Kidney (tissue), 14 donors: ENCODE data around the gene MAT2A. TPM values are rescaled to one million over a fixed set of nuclear protein-coding genes. Genes with fewer than 3 reads are reported as not detected.
"Not testable (repeated sequence)": the region's sequence is repeated elsewhere in the genome, so short reads cannot be mapped to it uniquely, and the experiment has no call there.

Source experiments
- DNase-seq, 5 donors: peaks; one replicate each; pipeline ENCODE4 v3.0.0-alpha.2; 2013 to 2020
- FAIRE-seq: peaks from 2 replicates; lab custom pipeline; 2012; peaks lifted over from hg19 to GRCh38; lab: Jason Lieb, UNC
- H3K27ac ChIP-seq, 2 donors: one replicate each; pipeline ENCODE4 v1.7.0; 2013; ENCODE audit warnings: low read depth in 2 of 2, low read length in 2 of 2, inconsistent platforms in 1 of 2
- H3K27me3 ChIP-seq: one replicate; pipeline ENCODE4 v1.7.1; 2013; ENCODE audit warnings: low read length, inconsistent platforms; ENCODE audit not compliant: control insufficient read depth, insufficient read depth
- H3K36me3 ChIP-seq, 3 donors: one replicate each; pipeline versions ENCODE4 v1.7.0 to v1.7.1; 2013; ENCODE audit warnings: low read length in 3 of 3, control low read depth in 1 of 3, inconsistent platforms in 1 of 3; ENCODE audit not compliant: insufficient read depth in 3 of 3, control insufficient read depth in 2 of 3
- H3K4me1 ChIP-seq, 3 donors: one replicate each; pipeline versions ENCODE4 v1.7.0 to v1.7.1; 2013; ENCODE audit warnings: low read length in 3 of 3, inconsistent platforms in 1 of 3, low read depth in 1 of 3; ENCODE audit not compliant: control insufficient read depth in 2 of 3, insufficient read depth in 2 of 3
- H3K4me3 ChIP-seq, 3 donors: one replicate each; pipeline versions ENCODE4 v1.7.0 to v1.8.1; 2013; ENCODE audit warnings: low read length in 3 of 3, control low read depth in 1 of 3, inconsistent platforms in 1 of 3
- H3K9ac ChIP-seq, 3 donors: one replicate each; pipeline versions ENCODE4 v1.7.0 to v1.7.1; 2013; ENCODE audit warnings: low read length in 3 of 3, control low read depth in 1 of 3, inconsistent platforms in 1 of 3
- H3K9me3 ChIP-seq, 3 donors: one replicate each; pipeline versions ENCODE4 v1.7.0 to v1.7.1; 2013; ENCODE audit warnings: low read length in 3 of 3, control low read depth in 1 of 3, inconsistent platforms in 1 of 3; ENCODE audit not compliant: control insufficient read depth in 2 of 3, insufficient read depth in 1 of 3
- intact Hi-C: fragments of 100-400 bp; cut with DNase I; formaldehyde crosslinking; loops from one replicate; pipeline ENCODE4 v1.11.1; 2022
- polyA plus RNA-seq: library from polyadenylated mRNA; stranded (reverse); fragments of 350-450 nt; fragmentation: Illumina TruSeq; extraction: RNeasy Lipid Tissue Mini Kit (QIAGEN cat#74804); gene quantifications from one replicate; pipeline ENCODE4 v1.2.3, GENCODE V29; 2014; ENCODE audit warnings: low read depth, low replicate concordance; ENCODE audit not compliant: insufficient read depth
- total RNA-seq: library from RNA; stranded (reverse); fragmentation: NEBNext Ultra II Directional; extraction: Animal tissue kit (Norgen Biotek cat#: 25700); gene quantifications from one replicate; pipeline ENCODE4 v1.2.1, GENCODE V29; 2021
- TF ChIP-seq, protein P1 (sequence below): IDR thresholded peaks from 3 replicates; pipeline ENCODE4 v1.5.1; 2012; ENCODE audit warnings: mild to moderate bottlenecking, moderate library complexity, borderline replicate concordance; ENCODE audit not compliant: insufficient read depth; ENCODE audit errors: extremely low read depth
- donor health status: control.
- donor health status: control.
- donor health status: control.
- donor health status: control.
- donor health status: control.
- donor health status: DM: yes; HTN: yes; CAD: no.
- donor health status: Normal renal cell carcinoma (clear cell type).

The MAT2A gene
- total and polyA plus RNA-seq, 2 donors from 2014 or later, result 155 to 300 TPM

DNA sequence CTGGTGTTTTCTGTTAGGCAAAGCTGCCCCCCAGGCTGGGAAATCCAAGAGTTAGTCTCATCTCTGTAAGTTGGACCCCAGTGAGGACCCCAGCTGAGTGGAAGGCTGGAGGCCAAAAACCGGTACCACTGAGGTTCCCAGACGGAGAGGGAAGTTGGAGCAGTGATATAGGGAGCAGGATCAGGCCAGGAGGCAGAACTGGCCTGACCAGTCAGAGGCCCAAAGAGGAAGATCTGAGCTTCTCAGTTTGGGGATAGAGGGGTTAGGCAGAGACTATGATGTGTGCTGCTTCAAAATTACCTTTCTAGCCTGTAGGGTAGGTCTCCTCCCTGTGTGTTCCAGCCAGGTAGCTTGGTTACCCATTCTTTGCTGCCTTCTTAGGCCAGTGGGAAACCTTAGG is 52.0 kb downstream of the MAT2A start:
- Histone ChIP-seq H3K4me1 (peaks cover 0 to 32% (median 11%) of the 10 kb centered on the region in 3 donors), H3K27ac (peak overlapping the region; percentile 43 to 71), H3K36me3 (no peaks in the 10 kb centered on the region), H3K4me3 (no peak overlapping the region), H3K9me3 (no peaks in the 10 kb centered on the region), H3K9ac (no peak overlapping the region), H3K27me3 (no peaks in the 10 kb centered on the region)
- DNase-seq (no peak), FAIRE-seq (no peak)
- intact Hi-C loops, result no loop called here
- TF ChIP-seq, protein P1, sequence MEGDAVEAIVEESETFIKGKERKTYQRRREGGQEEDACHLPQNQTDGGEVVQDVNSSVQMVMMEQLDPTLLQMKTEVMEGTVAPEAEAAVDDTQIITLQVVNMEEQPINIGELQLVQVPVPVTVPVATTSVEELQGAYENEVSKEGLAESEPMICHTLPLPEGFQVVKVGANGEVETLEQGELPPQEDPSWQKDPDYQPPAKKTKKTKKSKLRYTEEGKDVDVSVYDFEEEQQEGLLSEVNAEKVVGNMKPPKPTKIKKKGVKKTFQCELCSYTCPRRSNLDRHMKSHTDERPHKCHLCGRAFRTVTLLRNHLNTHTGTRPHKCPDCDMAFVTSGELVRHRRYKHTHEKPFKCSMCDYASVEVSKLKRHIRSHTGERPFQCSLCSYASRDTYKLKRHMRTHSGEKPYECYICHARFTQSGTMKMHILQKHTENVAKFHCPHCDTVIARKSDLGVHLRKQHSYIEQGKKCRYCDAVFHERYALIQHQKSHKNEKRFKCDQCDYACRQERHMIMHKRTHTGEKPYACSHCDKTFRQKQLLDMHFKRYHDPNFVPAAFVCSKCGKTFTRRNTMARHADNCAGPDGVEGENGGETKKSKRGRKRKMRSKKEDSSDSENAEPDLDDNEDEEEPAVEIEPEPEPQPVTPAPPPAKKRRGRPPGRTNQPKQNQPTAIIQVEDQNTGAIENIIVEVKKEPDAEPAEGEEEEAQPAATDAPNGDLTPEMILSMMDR, result no peak

DNA sequence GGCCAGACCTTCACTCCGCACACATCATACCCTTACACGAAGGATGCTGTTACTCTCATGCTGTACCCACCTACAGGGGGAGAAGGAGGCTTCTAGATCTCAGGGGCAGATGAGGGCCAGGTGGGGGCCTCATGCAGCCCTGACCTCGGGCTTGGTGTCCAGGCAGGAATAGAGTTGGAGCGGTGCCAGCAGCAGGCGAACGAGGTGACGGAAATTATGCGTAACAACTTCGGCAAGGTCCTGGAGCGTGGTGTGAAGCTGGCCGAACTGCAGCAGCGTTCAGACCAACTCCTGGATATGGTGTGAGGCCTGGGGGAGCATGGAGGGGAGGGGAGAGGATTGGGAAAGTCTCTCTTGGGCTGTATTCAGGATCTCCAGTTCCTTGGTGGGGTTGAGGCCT is 52.6 kb downstream of the MAT2A start:
- Histone ChIP-seq H3K9ac (no peak overlapping the region), H3K4me1 (peaks cover 0 to 36% (median 14%) of the 10 kb centered on the region in 3 donors), H3K27ac (peak overlapping the region; percentile 66 to 71), H3K9me3 (no peaks in the 10 kb centered on the region), H3K4me3 (no peak overlapping the region), H3K27me3 (no peaks in the 10 kb centered on the region), H3K36me3 (peaks cover 0 to under 1% (median 0%) of the 10 kb centered on the region in 3 donors)
- intact Hi-C loops, result no loop called here
- TF ChIP-seq, protein P1, result no peak
- FAIRE-seq (no peak), DNase-seq (no peak)

DNA sequence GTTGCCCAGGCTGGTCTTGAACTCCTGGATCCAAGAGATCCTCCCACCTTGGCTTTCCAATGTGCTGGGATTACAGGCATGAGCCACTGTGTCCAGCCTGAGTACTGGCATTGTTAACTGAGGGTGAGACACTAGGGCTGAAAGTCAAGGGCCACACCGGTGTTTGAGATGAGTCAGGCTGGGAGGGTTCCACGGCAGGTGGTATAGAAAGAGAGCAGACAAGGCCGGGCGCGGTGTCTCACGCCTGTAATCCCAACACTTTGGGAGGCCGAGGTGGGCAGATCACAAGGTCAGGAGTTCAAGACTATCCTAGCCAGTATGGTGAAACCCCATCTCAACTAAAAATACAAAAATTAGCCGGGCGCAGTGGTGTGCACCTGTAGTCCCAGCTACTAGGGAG is 53.3 kb downstream of the MAT2A start:
- H3K9ac ChIP-seq, intact Hi-C loops, FAIRE-seq, H3K36me3 ChIP-seq, H3K27me3 ChIP-seq, H3K27ac ChIP-seq, DNase-seq, H3K4me3 ChIP-seq, H3K9me3 ChIP-seq: not testable (repeated sequence)
- H3K4me1 ChIP-seq, result peaks cover 0 to 43% (median 21%) of the 10 kb centered on the region in 3 donors

GRCh38 chr2:85593023-85593422 is 54.1 kb downstream of the MAT2A start:
- Histone ChIP-seq H3K4me1 (peaks cover 0 to 41% (median 25%) of the 10 kb centered on the region in 3 donors), H3K36me3 (peaks cover 0 to 11% (median 3%) of the 10 kb centered on the region in 3 donors), H3K27ac (no peak overlapping the region), H3K4me3 (no peak overlapping the region), H3K9ac (no peak overlapping the region), H3K27me3 (no peaks in the 10 kb centered on the region), H3K9me3 (no peaks in the 10 kb centered on the region)
- intact Hi-C loops, result no loop called here
- DNase-seq, result no peak
- TF ChIP-seq, protein P1, result no peak
- FAIRE-seq, result no peak

Other genes with a start within 250 kb of the MAT2A start
- 175 TPM for gene TGOLN2, start 211.2 kb upstream of the MAT2A start, total RNA-seq
- 71.8 TPM for gene TGOLN2, start 211.2 kb upstream of the MAT2A start, polyA plus RNA-seq
- gene RETSAT, start 184.6 kb upstream of the MAT2A start, total RNA-seq, result 53.9 TPM
- gene RETSAT, start 184.6 kb upstream of the MAT2A start, polyA plus RNA-seq, result 42.9 TPM
- 15.3 TPM for gene ELMOD3, start 184.4 kb upstream of the MAT2A start, total RNA-seq
- 17.0 TPM for gene ELMOD3, start 184.4 kb upstream of the MAT2A start, polyA plus RNA-seq
- 377 TPM for gene CAPG, start 128.8 kb upstream of the MAT2A start, total RNA-seq
- 361 TPM for gene CAPG, start 128.8 kb upstream of the MAT2A start, polyA plus RNA-seq
- 0.98 TPM for gene SH2D6, start 120.5 kb upstream of the MAT2A start, total RNA-seq
- gene SH2D6, start 120.5 kb upstream of the MAT2A start, polyA plus RNA-seq, result 3.2 TPM
- gene GGCX, start 22.3 kb downstream of the MAT2A start, total RNA-seq, result 50.7 TPM
- gene GGCX, start 22.3 kb downstream of the MAT2A start, polyA plus RNA-seq, result 27.8 TPM
- gene VAMP8, start 38.4 kb downstream of the MAT2A start, total RNA-seq, result 196 TPM
- 604 TPM for gene VAMP8, start 38.4 kb downstream of the MAT2A start, polyA plus RNA-seq
- gene VAMP5, start 45.3 kb downstream of the MAT2A start, total RNA-seq, result 46.0 TPM
- 145 TPM for gene VAMP5, start 45.3 kb downstream of the MAT2A start, polyA plus RNA-seq
- 89.9 TPM for gene RNF181, start 56.6 kb downstream of the MAT2A start, total RNA-seq
- 407 TPM for gene RNF181, start 56.6 kb downstream of the MAT2A start, polyA plus RNA-seq
- gene TMEM150A, start 63.5 kb downstream of the MAT2A start, total RNA-seq, result 23.1 TPM
- 61.2 TPM for gene TMEM150A, start 63.5 kb downstream of the MAT2A start, polyA plus RNA-seq
- 34.5 TPM for gene C2orf68, start 72.9 kb downstream of the MAT2A start, total RNA-seq
- 37.6 TPM for gene C2orf68, start 72.9 kb downstream of the MAT2A start, polyA plus RNA-seq
- 36.4 TPM for gene USP39, start 77.0 kb downstream of the MAT2A start, total RNA-seq
- 35.5 TPM for gene USP39, start 77.0 kb downstream of the MAT2A start, polyA plus RNA-seq
- 1.3 TPM for gene SFTPB, start 129.0 kb downstream of the MAT2A start, total RNA-seq
- gene SFTPB, start 129.0 kb downstream of the MAT2A start, polyA plus RNA-seq, result 0.92 TPM
- 5.5 TPM for gene GNLY, start 155.2 kb downstream of the MAT2A start, total RNA-seq
- 8.1 TPM for gene GNLY, start 155.2 kb downstream of the MAT2A start, polyA plus RNA-seq
- 11.2 TPM for gene ATOH8, start 214.8 kb downstream of the MAT2A start, total RNA-seq
- gene ATOH8, start 214.8 kb downstream of the MAT2A start, polyA plus RNA-seq, result 18.6 TPM